ENCODE data around the gene LGR6. TPM values are rescaled to one million over a fixed set of nuclear protein-coding genes. Genes with fewer than 3 reads are reported as not detected.

The LGR6 gene
- polyA plus RNA-seq, 1 donor from 2014 or later: not detected

DNA sequence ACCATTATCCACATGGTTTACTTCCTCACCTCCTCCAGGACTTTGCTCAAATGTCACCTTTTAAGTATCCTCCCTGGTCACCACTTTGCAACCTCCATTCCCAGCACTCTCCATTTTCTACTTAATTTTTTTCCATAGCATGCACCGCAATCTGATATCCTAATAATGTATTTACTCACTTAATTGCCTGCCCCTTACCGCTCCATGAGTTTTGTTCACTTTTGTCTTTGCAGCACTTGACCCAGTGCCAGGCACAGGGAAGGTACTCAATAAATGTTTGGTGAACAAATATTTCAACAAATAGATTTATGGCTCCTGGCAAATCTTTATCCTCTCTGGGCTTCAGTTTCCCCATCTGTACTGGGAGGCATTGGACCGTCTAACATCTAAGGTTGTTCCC lies 94.6 kb downstream of the LGR6 start:
- Histone ChIP-seq H3K4me2 (ENCODE audit: low read length) (no peak overlapping the region), H3K79me2 (replicated peaks; ENCODE audit: insufficient read depth, low read length) (no peaks in the 10 kb centered on the region), H3F3A (ENCODE audit: insufficient read depth, low read length, poor library complexity, severe bottlenecking) (no peaks in the 10 kb centered on the region), H3K9me3 (ENCODE audit: low read length) (no peaks in the 10 kb centered on the region), H4K20me1 (ENCODE audit: insufficient read depth) (no peaks in the 10 kb centered on the region), H3K27me3 (ENCODE audit: insufficient read depth, low read depth, low read length) (no peaks in the 10 kb centered on the region), H3K27ac (ENCODE audit: low read length) (no peak overlapping the region), H3K9ac (ENCODE audit: low read length) (no peak overlapping the region), H3K4me3 (ENCODE audit: low read length) (no peak overlapping the region), H3K9me2 (ENCODE audit: insufficient read depth, low read length) (no peaks in the 10 kb centered on the region), H2AFZ (ENCODE audit: low read depth, low read length) (no peak overlapping the region), H3K36me3 (ENCODE audit: insufficient read depth, low read length) (no peaks in the 10 kb centered on the region)
- no peak for TF ChIP-seq EP300 (conservative IDR thresholded peaks at IDR 0.05; ENCODE audit: poor library complexity, severe bottlenecking)
- TF ChIP-seq RAD21 (conservative IDR thresholded peaks at IDR 0.05): no peak
- TF ChIP-seq POLR2AphosphoS5 (IDR thresholded peaks at IDR 0.05): no peak
- no peak for TF ChIP-seq SMC3 (conservative IDR thresholded peaks at IDR 0.05; ENCODE audit: poor library complexity)

DNA sequence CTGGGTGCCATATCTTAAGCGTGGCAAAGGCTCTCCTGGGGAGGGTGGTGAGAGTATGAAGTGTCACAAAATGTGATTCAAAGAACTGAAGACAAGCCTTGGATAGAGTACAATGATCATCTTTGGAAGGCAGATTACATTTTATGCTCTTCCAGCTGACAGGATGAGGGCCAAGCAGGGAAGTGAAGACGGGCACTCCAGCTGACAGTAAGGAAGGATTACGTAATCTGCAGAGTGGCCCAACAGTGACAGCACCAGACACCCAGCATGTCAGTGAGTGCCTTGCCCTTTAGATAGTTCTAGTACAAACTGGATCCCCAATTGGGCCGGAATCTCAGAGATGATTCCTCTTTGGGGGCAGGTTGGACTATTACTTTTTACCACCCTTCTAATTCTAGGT lies 95.4 kb downstream of the LGR6 start:
- Histone ChIP-seq H3K9me2 (ENCODE audit: insufficient read depth, low read length) (no peaks in the 10 kb centered on the region), H3K9me3 (ENCODE audit: low read length) (no peaks in the 10 kb centered on the region), H3K79me2 (replicated peaks; ENCODE audit: insufficient read depth, low read length) (no peaks in the 10 kb centered on the region), H3K27me3 (ENCODE audit: insufficient read depth, low read depth, low read length) (no peaks in the 10 kb centered on the region), H3K9ac (ENCODE audit: low read length) (no peak overlapping the region), H3F3A (ENCODE audit: insufficient read depth, low read length, poor library complexity, severe bottlenecking) (no peaks in the 10 kb centered on the region), H3K4me3 (ENCODE audit: low read length) (no peak overlapping the region), H3K27ac (ENCODE audit: low read length) (no peak overlapping the region), H4K20me1 (ENCODE audit: insufficient read depth) (no peaks in the 10 kb centered on the region), H3K36me3 (ENCODE audit: insufficient read depth, low read length) (no peaks in the 10 kb centered on the region), H2AFZ (ENCODE audit: low read depth, low read length) (no peak overlapping the region), H3K4me2 (ENCODE audit: low read length) (no peak overlapping the region)
- TF ChIP-seq MXI1 (conservative IDR thresholded peaks at IDR 0.05; ENCODE audit: poor library complexity, severe bottlenecking) (no peak), CTCF (IDR thresholded peaks at IDR 0.05; ENCODE audit: poor library complexity, severe bottlenecking) (no peak), SMC3 (conservative IDR thresholded peaks at IDR 0.05; ENCODE audit: poor library complexity) (no peak), TAF1 (IDR thresholded peaks at IDR 0.05; ENCODE audit: low read depth) (no peak), POLR2AphosphoS5 (IDR thresholded peaks at IDR 0.05) (no peak), RAD21 (conservative IDR thresholded peaks at IDR 0.05) (no peak), EZH2 (IDR thresholded peaks at IDR 0.05; ENCODE audit: borderline replicate concordance, insufficient read depth, low read length, poor library complexity, severe bottlenecking) (no peak), REST (IDR thresholded peaks at IDR 0.05; ENCODE audit: borderline replicate concordance) (no peak), EP300 (conservative IDR thresholded peaks at IDR 0.05; ENCODE audit: poor library complexity, severe bottlenecking) (no peak)

GRCh38 chr1:202291001-202291400 lies 97.4 kb downstream of the LGR6 start:
- no peaks in the 10 kb centered on the region for H3K9me3 ChIP-seq (ENCODE audit: low read length)
- TF ChIP-seq POLR2AphosphoS5 (IDR thresholded peaks at IDR 0.05): no peak
- TF ChIP-seq RAD21 (conservative IDR thresholded peaks at IDR 0.05): no peak
- no peak for TF ChIP-seq REST (IDR thresholded peaks at IDR 0.05; ENCODE audit: borderline replicate concordance)
- TF ChIP-seq EZH2 (IDR thresholded peaks at IDR 0.05; ENCODE audit: borderline replicate concordance, insufficient read depth, low read length, poor library complexity, severe bottlenecking): no peak
- no peak for TF ChIP-seq MXI1 (conservative IDR thresholded peaks at IDR 0.05; ENCODE audit: poor library complexity, severe bottlenecking)
- no peak for TF ChIP-seq EP300 (conservative IDR thresholded peaks at IDR 0.05; ENCODE audit: poor library complexity, severe bottlenecking)
- TF ChIP-seq CTCF (IDR thresholded peaks at IDR 0.05; ENCODE audit: poor library complexity, severe bottlenecking): no peak
- TF ChIP-seq TAF1 (IDR thresholded peaks at IDR 0.05; ENCODE audit: low read depth): no peak
- TF ChIP-seq SMC3 (conservative IDR thresholded peaks at IDR 0.05; ENCODE audit: poor library complexity): no peak
- no peaks in the 10 kb centered on the region for H3K36me3 ChIP-seq (ENCODE audit: insufficient read depth, low read length)
- no peaks in the 10 kb centered on the region for H3K9me2 ChIP-seq (ENCODE audit: insufficient read depth, low read length)
- no peak overlapping the region for H3K27ac ChIP-seq (ENCODE audit: low read length)
- no peak overlapping the region for H2AFZ ChIP-seq (ENCODE audit: low read depth, low read length)
- H3K4me2 ChIP-seq (ENCODE audit: low read length): no peak overlapping the region
- no peaks in the 10 kb centered on the region for H3K79me2 ChIP-seq (replicated peaks; ENCODE audit: insufficient read depth, low read length)
- no peak overlapping the region for H3K9ac ChIP-seq (ENCODE audit: low read length)
- H3K27me3 ChIP-seq (ENCODE audit: insufficient read depth, low read depth, low read length): no peaks in the 10 kb centered on the region
- H4K20me1 ChIP-seq (ENCODE audit: insufficient read depth): no peaks in the 10 kb centered on the region
- H3K4me3 ChIP-seq (ENCODE audit: low read length): no peak overlapping the region
- H3F3A ChIP-seq (ENCODE audit: insufficient read depth, low read length, poor library complexity, severe bottlenecking): no peaks in the 10 kb centered on the region
